ENCODE measurements around the gene ARHGAP30. TPM values are rescaled to one million over a fixed set of nuclear protein-coding genes. Genes with fewer than 3 reads are reported as not detected.

Gene ARHGAP30
- total and polyA plus RNA-seq, 2 of the 8 experiments (the other 6 are each of a cell fraction or from before 2014, with no cell fraction given) = 0.27 to 0.39 TPM

DNA sequence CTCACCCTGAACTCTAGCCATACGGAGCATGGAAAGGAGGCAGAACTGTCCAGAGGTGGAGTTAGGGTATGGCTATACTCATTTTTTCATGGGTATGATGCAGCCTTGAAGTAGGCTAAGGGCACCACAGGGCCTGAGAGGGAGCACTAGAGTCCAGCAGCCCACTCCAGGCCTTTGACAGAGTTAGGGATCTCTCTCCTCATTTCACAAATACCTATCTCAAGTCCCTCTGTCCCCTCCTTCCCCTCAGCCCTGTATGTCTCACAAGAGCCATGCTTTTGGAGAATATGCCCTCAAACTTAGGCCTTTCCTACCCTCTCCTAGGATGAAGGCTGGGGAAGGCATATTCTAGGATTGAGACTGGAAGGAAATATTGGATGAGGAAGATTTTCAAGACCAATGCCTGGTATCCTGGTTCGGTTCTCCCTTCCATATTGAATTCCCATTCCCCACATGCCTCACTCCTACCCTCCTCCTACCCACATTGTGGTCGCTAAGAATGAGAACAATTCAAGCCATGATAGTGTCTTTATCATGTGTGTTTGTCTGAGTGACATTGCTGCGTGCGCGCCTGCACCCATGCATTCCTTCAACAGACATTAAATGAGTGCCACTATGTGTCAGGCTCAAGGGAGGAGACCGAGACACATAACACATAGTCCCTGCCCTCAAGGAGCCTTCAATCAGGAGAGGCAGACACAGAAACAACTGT lies 22.3 kb upstream of the ARHGAP30 start (continued):
- TF ChIP-seq MAFK (IDR thresholded peaks at IDR 0.05; ENCODE audit: low read depth, low read length) (no peak), TEAD4 (IDR thresholded peaks at IDR 0.05; ENCODE audit: low read depth, low read length) (no peak), RXRA (IDR thresholded peaks at IDR 0.05; ENCODE audit: insufficient read depth, low read depth, low read length) (no peak)

All from H1 (cell line).